Activated naive CD4-positive, alpha-beta T cell treated with anti-CD3 and anti-CD28 coated beads for 36 hours (primary cell): ENCODE measurements around the gene SCAMP5. TPM values are rescaled to one million over a fixed set of nuclear protein-coding genes. Genes with fewer than 3 reads are reported as not detected.
A peak's percentile ranks its signal among the peaks of the same experiment; 100 is the strongest.

ENCODE experiments used
- CTCF ChIA-PET: fragments of 350-600 bp; sonication (Branson Sonifier 250); formaldehyde crosslinking; loops from one replicate; lab custom pipeline; 2021; ENCODE audit warnings: antibody characterized with exemption; lab: Charles Lee
- DNase-seq: peaks from one replicate; pipeline ENCODE4 v3.0.0-alpha.2; 2020
- H3K27ac Mint-ChIP-seq: one replicate; pipeline ENCODE4 v1.8.0; 2021; ENCODE audit warnings: mild to moderate bottlenecking, mixed read lengths
- H3K27me3 Mint-ChIP-seq: one replicate; pipeline ENCODE4 v1.8.0; 2021; ENCODE audit warnings: low read depth, mixed read lengths
- H3K36me3 Mint-ChIP-seq: one replicate; pipeline ENCODE4 v1.8.0; 2021; ENCODE audit warnings: low read depth, mixed read lengths
- H3K4me1 Mint-ChIP-seq: one replicate; pipeline ENCODE4 v1.8.0; 2021; ENCODE audit warnings: low read depth, mixed read lengths
- H3K4me3 Mint-ChIP-seq: one replicate; pipeline ENCODE4 v1.8.0; 2021; ENCODE audit warnings: mild to moderate bottlenecking, moderate library complexity, mixed read lengths
- H3K9me3 Mint-ChIP-seq: one replicate; pipeline ENCODE4 v1.8.0; 2021; ENCODE audit warnings: mixed read lengths
- intact Hi-C: fragments of 100-400 bp; cut with micrococcal nuclease; formaldehyde crosslinking; loops from one replicate; pipeline ENCODE4 v1.15.1; 2023
- total RNA-seq, 2 experiments: library from RNA; stranded (reverse); gene quantifications; one replicate each; pipeline ENCODE4 v1.2.3, GENCODE V29; 2021

Gene SCAMP5
- total RNA-seq, 2 experiments from 2014 or later = 0.15 to 0.38 TPM

GRCh38 chr15:75067123-75067830 lies 71.9 kb downstream of the SCAMP5 start:
- CTCF ChIA-PET = interaction anchor here (0.6 to 1.5 kb wide), 3 partner anchors 20 to 41 kb away, joined by 3 to 6 read pairs (median 5); no protein-coding TSS in a partner anchor
- Mint-ChIP-seq H3K27ac (no peak overlapping the region), H3K27me3 (peaks cover 13% of the 10 kb centered on the region), H3K36me3 (peaks cover 2% of the 10 kb centered on the region), H3K4me1 (peaks cover 36% of the 10 kb centered on the region), H3K4me3 (no peak overlapping the region), H3K9me3 (no peaks in the 10 kb centered on the region)
- peak; percentile 77 for DNase-seq
- intact Hi-C loops = loop anchor here (1.0 to 5.0 kb wide), 2 partner anchors 40 to 64 kb away; no protein-coding TSS in a partner anchor

- no peak for DNase-seq
- Mint-ChIP-seq H3K9me3 (no peaks in the 10 kb centered on the region), H3K36me3 (peaks cover 2% of the 10 kb centered on the region), H3K27ac (no peak overlapping the region), H3K4me3 (no peak overlapping the region), H3K27me3 (peaks cover 21% of the 10 kb centered on the region), H3K4me1 (peaks cover 36% of the 10 kb centered on the region)
- intact Hi-C loops = loop anchor here (5.0 kb wide), 1 partner anchor 39 kb away; no protein-coding TSS in a partner anchor
- CTCF ChIA-PET = interaction anchor here (0.7 kb wide), 1 partner anchor 252 kb away, joined by 3 read pairs; no protein-coding TSS in a partner anchor
These were observed 73.4 kb downstream of the SCAMP5 start for GRCh38 chr15:75068748-75069147.

DNA sequence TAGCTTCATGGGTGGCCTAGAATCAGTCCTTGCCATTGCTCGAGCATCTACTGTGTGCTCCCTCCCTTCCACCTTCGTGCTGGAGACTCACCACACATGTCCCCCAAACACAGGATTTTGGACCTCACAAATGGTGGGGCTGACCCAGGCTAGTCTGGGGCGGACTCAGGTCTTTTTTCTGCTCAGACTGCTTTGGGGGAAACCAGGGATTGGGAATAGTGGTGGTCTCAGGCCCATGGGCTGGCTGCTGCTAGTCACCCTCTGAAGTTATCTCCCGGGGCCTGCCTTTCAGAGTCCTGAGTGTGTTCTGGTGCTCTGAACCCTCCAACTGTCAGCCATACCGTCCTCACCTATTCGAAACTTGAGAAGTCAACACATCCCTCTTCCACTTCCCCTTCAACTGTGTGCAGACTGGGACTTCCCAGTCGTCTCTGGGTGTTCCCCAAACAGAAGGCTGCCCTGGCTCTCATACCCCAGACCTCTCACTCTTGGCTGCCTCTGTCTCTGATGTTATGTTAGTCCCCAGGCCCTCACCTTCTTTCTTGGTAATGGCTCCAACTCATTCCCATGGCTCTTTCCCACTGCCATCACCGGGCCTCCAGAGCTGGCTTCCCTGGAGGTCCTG lies 74.0 kb downstream of the SCAMP5 start:
- DNase-seq = peak; percentile 39
- H3K27me3 Mint-ChIP-seq = peaks cover 19% of the 10 kb centered on the region
- H3K4me3 Mint-ChIP-seq = no peak overlapping the region
- peaks cover 36% of the 10 kb centered on the region for H3K4me1 Mint-ChIP-seq
- H3K36me3 Mint-ChIP-seq = peaks cover 2% of the 10 kb centered on the region
- no peaks in the 10 kb centered on the region for H3K9me3 Mint-ChIP-seq
- intact Hi-C loops = loop anchor here (5.0 kb wide), 1 partner anchor 38 kb away; no protein-coding TSS in a partner anchor
- CTCF ChIA-PET = interaction anchor here (0.7 kb wide), 1 partner anchor 252 kb away, joined by 3 read pairs; no protein-coding TSS in a partner anchor
- H3K27ac Mint-ChIP-seq = no peak overlapping the region

GRCh38 chr15:75070674-75071073 lies 75.3 kb downstream of the SCAMP5 start:
- peaks cover 4% of the 10 kb centered on the region for H3K36me3 Mint-ChIP-seq
- CTCF ChIA-PET = no interaction called here
- peaks cover 29% of the 10 kb centered on the region for H3K4me1 Mint-ChIP-seq
- no peak overlapping the region for H3K27ac Mint-ChIP-seq
- no peak for DNase-seq
- no peak overlapping the region for H3K4me3 Mint-ChIP-seq
- intact Hi-C loops = no loop called here
- H3K27me3 Mint-ChIP-seq = peaks cover 19% of the 10 kb centered on the region
- peaks cover 5% of the 10 kb centered on the region for H3K9me3 Mint-ChIP-seq

Other genes with a start within 250 kb of the SCAMP5 start
- gene CYP1A2, start 246.7 kb upstream of the SCAMP5 start, total RNA-seq = not detected
- gene CSK, start 213.5 kb upstream of the SCAMP5 start, total RNA-seq = 100 to 1,000 TPM; 272 to 282 TPM
- gene LMAN1L, start 182.7 kb upstream of the SCAMP5 start, total RNA-seq = not detected
- gene CPLX3, start 168.9 kb upstream of the SCAMP5 start, total RNA-seq = not detected
- 10 to 100 TPM; 58.9 to 69.2 TPM for gene ULK3, start 152.4 kb upstream of the SCAMP5 start, total RNA-seq
- gene SCAMP2, start 122.2 kb upstream of the SCAMP5 start, total RNA-seq = 10 to 100 TPM; 60.6 TPM
- gene MPI, start 105.5 kb upstream of the SCAMP5 start, total RNA-seq = 10 to 100 TPM; 55.2 to 56.1 TPM
- 10 to 100 TPM; 60.3 to 63.0 TPM for gene FAM219B, start 88.7 kb upstream of the SCAMP5 start, total RNA-seq
- gene COX5A, start 57.5 kb upstream of the SCAMP5 start, total RNA-seq = 100 to 1,000 TPM; 346 to 348 TPM
- 1 to 10 TPM; 3.5 to 3.7 TPM for gene RPP25, start 38.8 kb upstream of the SCAMP5 start, total RNA-seq
- 10 to 100 TPM; 17.5 to 18.0 TPM for gene PPCDC, start 28.0 kb downstream of the SCAMP5 start, total RNA-seq
- 1 to 10 TPM; 7.4 to 8.7 TPM for gene C15orf39, start 206.3 kb downstream of the SCAMP5 start, total RNA-seq